ENCODE results near the gene DCST1. TPM values are rescaled to one million over a fixed set of nuclear protein-coding genes. Genes with fewer than 3 reads are reported as not detected.
A peak's percentile ranks its signal among the peaks of the same experiment; 100 is the strongest.

DCST1 gene, protein sequence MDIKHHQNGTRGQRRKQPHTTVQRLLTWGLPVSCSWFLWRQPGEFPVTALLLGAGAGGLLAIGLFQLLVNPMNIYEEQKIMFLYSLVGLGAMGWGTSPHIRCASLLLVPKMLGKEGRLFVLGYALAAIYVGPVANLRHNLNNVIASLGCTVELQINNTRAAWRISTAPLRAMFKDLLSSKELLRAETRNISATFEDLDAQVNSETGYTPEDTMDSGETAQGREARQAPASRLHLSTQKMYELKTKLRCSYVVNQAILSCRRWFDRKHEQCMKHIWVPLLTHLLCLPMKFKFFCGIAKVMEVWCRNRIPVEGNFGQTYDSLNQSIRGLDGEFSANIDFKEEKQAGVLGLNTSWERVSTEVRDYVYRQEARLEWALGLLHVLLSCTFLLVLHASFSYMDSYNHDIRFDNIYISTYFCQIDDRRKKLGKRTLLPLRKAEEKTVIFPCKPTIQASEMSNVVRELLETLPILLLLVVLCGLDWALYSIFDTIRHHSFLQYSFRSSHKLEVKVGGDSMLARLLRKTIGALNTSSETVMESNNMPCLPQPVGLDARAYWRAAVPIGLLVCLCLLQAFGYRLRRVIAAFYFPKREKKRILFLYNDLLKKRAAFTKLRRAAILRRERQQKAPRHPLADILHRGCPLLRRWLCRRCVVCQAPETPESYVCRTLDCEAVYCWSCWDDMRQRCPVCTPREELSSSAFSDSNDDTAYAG
- total RNA-seq (2016; rRNA removed; fragmentation: Illumina TruSeq; extraction: Trizol) = not detected in 2 replicates
- total RNA-seq (2016; cell fraction: cytosol; rRNA removed; fragmentation: Illumina TruSeq; extraction: Trizol; ENCODE audit: low read depth) = not detected in 2 replicates
- total RNA-seq (2016; cell fraction: insoluble cytoplasmic fraction; rRNA removed; fragmentation: Illumina TruSeq; extraction: Trizol) = not detected in 2 replicates
- total RNA-seq (2016; cell fraction: membrane; rRNA removed; fragmentation: Illumina TruSeq; extraction: Trizol) = not detected in 2 replicates
- total RNA-seq (2016; cell fraction: nucleus; rRNA removed; fragmentation: Illumina TruSeq; extraction: Trizol) = not detected in 2 replicates
- 0.04 TPM in 1 of 2 replicates, not detected in the other for polyA plus RNA-seq (2011; rRNA removed)
- polyA plus RNA-seq (2011; cell fraction: cytosol; rRNA removed) = not detected in 2 replicates
- polyA plus RNA-seq (2011; cell fraction: nucleus; rRNA removed) = 0.19 and 0.24 TPM in 2 replicates
- not detected in 2 replicates for polyA plus RNA-seq (2012)
- not detected in 2 replicates for polyA plus RNA-seq (2016; cell fraction: cytosol; fragmentation: Illumina TruSeq; extraction: Trizol; ENCODE audit: low read depth)
- not detected in 2 replicates for polyA plus RNA-seq (2016; cell fraction: insoluble cytoplasmic fraction; fragmentation: Illumina TruSeq; extraction: Trizol; ENCODE audit: low read depth)
- polyA plus RNA-seq (2016; cell fraction: membrane; fragmentation: Illumina TruSeq; extraction: Trizol; ENCODE audit: low read depth) = not detected in 2 replicates
- not detected in 2 replicates for polyA plus RNA-seq (2016; cell fraction: nucleus; fragmentation: Illumina TruSeq; extraction: Trizol; ENCODE audit: insufficient read depth, low read depth)
- not detected in 2 replicates for polyA minus RNA-seq (2011; rRNA and poly(A)+ RNA removed; ENCODE audit: low replicate concordance)
- not detected in 2 replicates for polyA minus RNA-seq (2011; cell fraction: cytosol; rRNA and poly(A)+ RNA removed)
- not detected in 2 replicates for polyA minus RNA-seq (2011; cell fraction: nucleus; rRNA and poly(A)+ RNA removed)
- percentile 9 among the genes with signal in this experiment for Bru-seq, nascent RNA
- BruChase-seq, experiment 1, labeled RNA remaining after a 6-hour chase = percentile 6 among the genes with signal in this experiment
- BruChase-seq, experiment 2, labeled RNA remaining after a 2-hour chase = percentile 11 among the genes with signal in this experiment
- long read RNA-seq, experiment 1 = 0 reads
- long read RNA-seq, experiment 2 = 0 reads

DNA sequence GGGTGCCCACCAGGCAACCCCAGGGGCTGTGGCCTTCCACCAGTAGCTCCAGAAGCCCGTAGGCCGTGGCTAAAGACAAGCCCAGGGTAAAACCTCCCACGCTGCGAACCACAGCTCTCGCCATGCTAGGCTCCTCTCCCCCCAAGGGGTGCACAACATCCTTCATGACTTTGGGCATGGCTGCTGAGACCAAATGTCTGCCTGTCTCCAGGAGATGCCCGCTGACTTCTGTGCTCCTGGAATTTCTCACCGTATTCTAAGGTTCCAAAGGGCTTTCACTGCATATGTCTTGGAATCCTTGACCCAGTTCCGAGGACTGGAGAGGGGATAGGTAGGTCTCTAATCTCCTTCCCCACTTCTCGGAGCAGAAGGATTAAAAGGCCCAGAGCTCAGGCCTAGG is at the start of gene DCST1, which contains the start of gene DCST2:
Gene DCST1 (plus strand): TSS at position 301 of the 400 bp plus-strand sequence. CDS start 213 bp downstream, outside the sequence.
Gene DCST2 (minus strand): TSS at position 258 of the 400 bp plus-strand sequence. CDS start 80 bp downstream, at position 178.
- no peak within 1 kb of the TSS for H2AFZ ChIP-seq (ENCODE audit: low read length)
- no peak for ATAC-seq
- BruUV-seq (replicated peaks) = no TSS peak
- H3K36me3 ChIP-seq (replicated peaks in 1 of 2; ENCODE audit: control insufficient read depth in 1 of 2, insufficient read depth in 2 of 2, low read length in 2 of 2) = no peaks in the 10 kb centered on the region
- H3K79me2 ChIP-seq (ENCODE audit: insufficient read depth, low read length) = no peaks in the 10 kb centered on the region
- no peak for FAIRE-seq
- ChIA-PET POLR2A (no interaction called here), CTCF (ENCODE audit: low intra/inter-chr PET ratio, low total read pairs) (no interaction called here)
- H3K4me1 ChIP-seq (ENCODE audit: insufficient read depth, low read length) = peaks cover 28% of the 10 kb centered on the region
- intact Hi-C loops (cut with micrococcal nuclease; ENCODE audit: unreplicated experiment) (no loop called here), in situ Hi-C loops (cut with HindIII; ENCODE audit: extremely low pct_ligation_motif_present, low pct_unique_long_range_greater_than_20kb) (no loop called here)
- no peaks in the 10 kb centered on the region for H4K20me1 ChIP-seq (ENCODE audit: insufficient read depth, low read length)
- peaks cover 9 to 66% of the 10 kb centered on the region in 2 experiments for H3K27me3 ChIP-seq (ENCODE audit: control insufficient read depth in 1 of 2, insufficient read depth in 2 of 2, low read length in 2 of 2)
- H3K4me2 ChIP-seq (ENCODE audit: low read depth, low read length) = no peak within 1 kb of the TSS
- H3K9ac ChIP-seq (ENCODE audit: insufficient read depth, low read depth, low read length) = no peak within 1 kb of the TSS
- no peaks in the 10 kb centered on the region for H3K9me3 ChIP-seq (ENCODE audit: low read length)
- no peak within 1 kb of the TSS for H3K27ac ChIP-seq (ENCODE audit: extremely low read length, insufficient read depth, low read length)
- no peak within 1 kb of the TSS for H3K4me3 ChIP-seq (replicated peaks in 1 of 3; ENCODE audit: insufficient read depth in 1 of 3, low read depth in 2 of 3, low read length in 3 of 3)
- DNase-seq (ENCODE audit: low spot score) = no peak
- WGBS (ENCODE audit: low lambda C conversion rate) = 51% methylated on average over 7 of the region's 9 CpGs
- TF ChIP-seq FOSL2 (CRISPR knock-in tag; IDR thresholded peaks at IDR 0.05) (no peak), NBN (conservative IDR thresholded peaks at IDR 0.05) (no peak), ATRX (CRISPR knock-in tag; IDR thresholded peaks at IDR 0.05; ENCODE audit: borderline replicate concordance) (no peak), SP2 (CRISPR knock-in tag; IDR thresholded peaks at IDR 0.05) (no peak)
- TF ChIP-seq, protein P1, sequence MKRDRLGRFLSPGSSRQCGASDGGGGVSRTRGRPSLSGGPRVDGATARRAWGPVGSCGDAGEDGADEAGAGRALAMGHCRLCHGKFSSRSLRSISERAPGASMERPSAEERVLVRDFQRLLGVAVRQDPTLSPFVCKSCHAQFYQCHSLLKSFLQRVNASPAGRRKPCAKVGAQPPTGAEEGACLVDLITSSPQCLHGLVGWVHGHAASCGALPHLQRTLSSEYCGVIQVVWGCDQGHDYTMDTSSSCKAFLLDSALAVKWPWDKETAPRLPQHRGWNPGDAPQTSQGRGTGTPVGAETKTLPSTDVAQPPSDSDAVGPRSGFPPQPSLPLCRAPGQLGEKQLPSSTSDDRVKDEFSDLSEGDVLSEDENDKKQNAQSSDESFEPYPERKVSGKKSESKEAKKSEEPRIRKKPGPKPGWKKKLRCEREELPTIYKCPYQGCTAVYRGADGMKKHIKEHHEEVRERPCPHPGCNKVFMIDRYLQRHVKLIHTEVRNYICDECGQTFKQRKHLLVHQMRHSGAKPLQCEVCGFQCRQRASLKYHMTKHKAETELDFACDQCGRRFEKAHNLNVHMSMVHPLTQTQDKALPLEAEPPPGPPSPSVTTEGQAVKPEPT (CRISPR knock-in tag; IDR thresholded peaks at IDR 0.05; ENCODE audit: low read depth) = no peak
- TF ChIP-seq, protein P2, sequence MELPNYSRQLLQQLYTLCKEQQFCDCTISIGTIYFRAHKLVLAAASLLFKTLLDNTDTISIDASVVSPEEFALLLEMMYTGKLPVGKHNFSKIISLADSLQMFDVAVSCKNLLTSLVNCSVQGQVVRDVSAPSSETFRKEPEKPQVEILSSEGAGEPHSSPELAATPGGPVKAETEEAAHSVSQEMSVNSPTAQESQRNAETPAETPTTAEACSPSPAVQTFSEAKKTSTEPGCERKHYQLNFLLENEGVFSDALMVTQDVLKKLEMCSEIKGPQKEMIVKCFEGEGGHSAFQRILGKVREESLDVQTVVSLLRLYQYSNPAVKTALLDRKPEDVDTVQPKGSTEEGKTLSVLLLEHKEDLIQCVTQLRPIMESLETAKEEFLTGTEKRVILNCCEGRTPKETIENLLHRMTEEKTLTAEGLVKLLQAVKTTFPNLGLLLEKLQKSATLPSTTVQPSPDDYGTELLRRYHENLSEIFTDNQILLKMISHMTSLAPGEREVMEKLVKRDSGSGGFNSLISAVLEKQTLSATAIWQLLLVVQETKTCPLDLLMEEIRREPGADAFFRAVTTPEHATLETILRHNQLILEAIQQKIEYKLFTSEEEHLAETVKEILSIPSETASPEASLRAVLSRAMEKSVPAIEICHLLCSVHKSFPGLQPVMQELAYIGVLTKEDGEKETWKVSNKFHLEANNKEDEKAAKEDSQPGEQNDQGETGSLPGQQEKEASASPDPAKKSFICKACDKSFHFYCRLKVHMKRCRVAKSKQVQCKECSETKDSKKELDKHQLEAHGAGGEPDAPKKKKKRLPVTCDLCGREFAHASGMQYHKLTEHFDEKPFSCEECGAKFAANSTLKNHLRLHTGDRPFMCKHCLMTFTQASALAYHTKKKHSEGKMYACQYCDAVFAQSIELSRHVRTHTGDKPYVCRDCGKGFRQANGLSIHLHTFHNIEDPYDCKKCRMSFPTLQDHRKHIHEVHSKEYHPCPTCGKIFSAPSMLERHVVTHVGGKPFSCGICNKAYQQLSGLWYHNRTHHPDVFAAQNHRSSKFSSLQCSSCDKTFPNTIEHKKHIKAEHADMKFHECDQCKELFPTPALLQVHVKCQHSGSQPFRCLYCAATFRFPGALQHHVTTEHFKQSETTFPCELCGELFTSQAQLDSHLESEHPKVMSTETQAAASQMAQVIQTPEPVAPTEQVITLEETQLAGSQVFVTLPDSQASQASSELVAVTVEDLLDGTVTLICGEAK (IDR thresholded peaks at IDR 0.05) = no peak
- TF ChIP-seq, protein P2 (CRISPR knock-in tag; IDR thresholded peaks at IDR 0.05) = no peak
